ENCODE data around the gene DHX16. TPM values are rescaled to one million over a fixed set of nuclear protein-coding genes. Genes with fewer than 3 reads are reported as not detected.

DHX16 gene
- total RNA-seq, 4 donors from 2014 or later, result 3.2 to 31.8 (median 16.3) TPM

GRCh38 chr6:30682143-30683117 lies 9.6 kb upstream of the DHX16 start:
- Histone ChIP-seq H3K27me3 (no peaks in the 10 kb centered on the region), H3K4me3 (peak overlapping the region; percentile 79 to 99), H3K9me3 (no peaks in the 10 kb centered on the region), H3K27ac (peak overlapping the region; percentile 98 to 99), H3K4me1 (peaks cover 0 to 27% of the 10 kb centered on the region in 2 donors), H3K36me3 (no peaks in the 10 kb centered on the region)
- peak; percentile 65 to 66 for TF ChIP-seq POLR2A (IDR thresholded peaks at IDR 0.05)
- TF ChIP-seq, protein P1, sequence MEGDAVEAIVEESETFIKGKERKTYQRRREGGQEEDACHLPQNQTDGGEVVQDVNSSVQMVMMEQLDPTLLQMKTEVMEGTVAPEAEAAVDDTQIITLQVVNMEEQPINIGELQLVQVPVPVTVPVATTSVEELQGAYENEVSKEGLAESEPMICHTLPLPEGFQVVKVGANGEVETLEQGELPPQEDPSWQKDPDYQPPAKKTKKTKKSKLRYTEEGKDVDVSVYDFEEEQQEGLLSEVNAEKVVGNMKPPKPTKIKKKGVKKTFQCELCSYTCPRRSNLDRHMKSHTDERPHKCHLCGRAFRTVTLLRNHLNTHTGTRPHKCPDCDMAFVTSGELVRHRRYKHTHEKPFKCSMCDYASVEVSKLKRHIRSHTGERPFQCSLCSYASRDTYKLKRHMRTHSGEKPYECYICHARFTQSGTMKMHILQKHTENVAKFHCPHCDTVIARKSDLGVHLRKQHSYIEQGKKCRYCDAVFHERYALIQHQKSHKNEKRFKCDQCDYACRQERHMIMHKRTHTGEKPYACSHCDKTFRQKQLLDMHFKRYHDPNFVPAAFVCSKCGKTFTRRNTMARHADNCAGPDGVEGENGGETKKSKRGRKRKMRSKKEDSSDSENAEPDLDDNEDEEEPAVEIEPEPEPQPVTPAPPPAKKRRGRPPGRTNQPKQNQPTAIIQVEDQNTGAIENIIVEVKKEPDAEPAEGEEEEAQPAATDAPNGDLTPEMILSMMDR (IDR thresholded peaks at IDR 0.05), result no peak
- DNase-seq, result peak; percentile 79 to 94
- intact Hi-C loops (cut with DNase I; ENCODE audit: low total_unique reads), result no loop called here

DNA sequence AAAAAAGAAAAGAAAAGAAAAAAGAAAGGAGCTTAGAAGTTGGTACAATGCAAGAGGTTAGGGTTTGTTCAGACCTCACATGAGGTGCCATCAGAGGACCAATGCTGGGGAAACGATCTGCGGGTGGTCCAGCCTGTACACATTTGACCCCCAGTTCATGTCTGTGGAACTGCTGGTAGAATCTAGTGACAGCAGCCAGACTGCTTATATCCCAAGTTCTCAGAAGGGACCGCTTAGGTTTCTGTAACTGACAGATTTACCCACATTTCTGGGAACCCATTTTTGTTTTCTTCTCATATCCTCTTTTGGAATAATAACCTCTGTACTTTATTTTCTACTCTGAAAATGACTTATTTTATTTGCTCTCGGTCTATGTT lies 8.9 kb upstream of the DHX16 start:
- Histone ChIP-seq H3K9me3 (no peaks in the 10 kb centered on the region), H3K4me1 (peaks cover 0 to 27% of the 10 kb centered on the region in 2 donors), H3K36me3 (no peaks in the 10 kb centered on the region), H3K4me3 (peak overlapping the region; percentile 79 to 99), H3K27ac (peak overlapping the region; percentile 98 to 99), H3K27me3 (no peaks in the 10 kb centered on the region)
- intact Hi-C loops (cut with DNase I; ENCODE audit: low total_unique reads), result no loop called here
- TF ChIP-seq, protein P1 (IDR thresholded peaks at IDR 0.05), result no peak
- TF ChIP-seq POLR2A (IDR thresholded peaks at IDR 0.05), result no peak
- DNase-seq, result no peak

DNA sequence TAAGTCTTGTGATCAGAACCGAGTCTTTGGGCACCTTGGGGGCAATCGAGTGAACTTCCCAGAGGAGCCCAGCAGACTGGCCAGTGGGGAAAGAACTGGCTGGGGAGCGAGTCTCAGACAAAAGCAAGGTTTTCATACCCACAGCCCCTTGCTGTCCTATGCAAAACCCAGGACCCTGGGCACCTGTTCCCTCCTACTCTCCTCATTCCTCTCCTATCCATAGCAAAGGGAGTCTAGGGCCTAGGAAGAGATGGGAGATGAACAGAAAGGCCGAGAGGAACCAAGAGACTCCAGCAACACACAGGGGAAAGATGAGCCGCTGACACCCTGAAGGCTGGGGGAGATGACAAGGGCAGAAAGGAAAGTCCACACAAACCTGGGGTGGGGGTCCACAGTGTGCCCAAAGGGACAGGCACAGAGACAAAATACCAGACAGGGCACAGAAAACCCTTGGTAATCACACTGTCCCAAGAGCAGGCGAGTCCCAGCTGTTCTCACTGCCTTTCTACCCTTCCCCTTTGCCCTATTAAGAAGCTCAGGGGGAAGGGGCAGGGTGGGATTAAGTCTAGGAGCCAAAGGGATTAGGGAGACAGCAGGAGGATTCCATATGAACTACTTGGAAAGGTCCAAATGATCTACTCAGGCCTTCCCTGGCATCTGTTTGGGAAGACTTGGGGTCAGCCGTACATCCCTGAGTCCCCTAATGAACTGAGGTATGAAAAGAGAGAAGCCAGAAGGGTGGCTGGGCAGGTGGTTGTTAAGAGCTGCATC lies 7.1 kb upstream of the DHX16 start:
- intact Hi-C loops (cut with DNase I; ENCODE audit: low total_unique reads), result loop anchor here (2.0 to 10.0 kb wide), 2 partner anchors 43 to 205 kb away; partner anchors contain the start of gene DDR1
- H3K36me3 ChIP-seq, result no peaks in the 10 kb centered on the region
- no peak overlapping the region for H3K4me3 ChIP-seq
- no peak for TF ChIP-seq POLR2A (IDR thresholded peaks at IDR 0.05)
- TF ChIP-seq, protein P1 (IDR thresholded peaks at IDR 0.05), result no peak
- peaks cover 0 to 27% of the 10 kb centered on the region in 2 donors for H3K4me1 ChIP-seq
- H3K27me3 ChIP-seq, result no peaks in the 10 kb centered on the region
- H3K27ac ChIP-seq, result peak overlapping the region; percentile 98 to 99
- no peaks in the 10 kb centered on the region for H3K9me3 ChIP-seq
- DNase-seq, result no peak

- peak; percentile 83 to 88 for DNase-seq
- no peak for TF ChIP-seq POLR2A (IDR thresholded peaks at IDR 0.05)
- TF ChIP-seq, protein P1 (IDR thresholded peaks at IDR 0.05), result peak; percentile 97 to 98 (median 98)
- Histone ChIP-seq H3K4me3 (peak overlapping the region in 1 of 2 donors; percentile 25), H3K4me1 (peaks cover 0 to 27% of the 10 kb centered on the region in 2 donors), H3K36me3 (no peaks in the 10 kb centered on the region), H3K9me3 (no peaks in the 10 kb centered on the region), H3K27me3 (no peaks in the 10 kb centered on the region), H3K27ac (peak overlapping the region; percentile 98 to 99)
- intact Hi-C loops (cut with DNase I; ENCODE audit: low total_unique reads), result loop anchor here (2.0 to 10.0 kb wide), 2 partner anchors 44 to 206 kb away; partner anchors contain the start of gene DDR1
These were observed 6.3 kb upstream of the DHX16 start for GRCh38 chr6:30678964-30679726.

Measured in uterus (tissue), 4 donors.